Sigmoid colon (tissue), 7 donors: ENCODE measurements around the gene OR13C2. TPM values are rescaled to one million over a fixed set of nuclear protein-coding genes. Genes with fewer than 3 reads are reported as not detected.

ENCODE experiments used
- DNase-seq: peaks from one replicate; pipeline ENCODE4 v3.0.0-alpha.2; 2019
- H3K27ac ChIP-seq, 4 donors: fragments of 200-600 bp; sonication (generic); one replicate each; pipeline ENCODE4 v1.5.1; 2016 to 2019; ENCODE audit warnings: mild to moderate bottlenecking in 1 of 4
- H3K27me3 ChIP-seq, 3 donors: fragments of 200-600 bp; sonication (generic); one replicate each; pipeline ENCODE4 v1.5.1; 2019; ENCODE audit warnings: mild to moderate bottlenecking in 1 of 3
- H3K36me3 ChIP-seq, 4 donors: fragments of 200-600 bp; sonication (generic); one replicate each; pipeline ENCODE4 v1.5.1; 2016 to 2019
- H3K4me1 ChIP-seq, 4 donors: fragments of 200-600 bp; sonication (generic); one replicate each; pipeline ENCODE4 v1.5.1; 2017 to 2019
- H3K4me3 ChIP-seq, 4 donors: fragments of 200-600 bp; sonication (generic); one replicate each; pipeline ENCODE4 v1.5.1; 2017 to 2019; ENCODE audit warnings: mild to moderate bottlenecking in 2 of 4, moderate library complexity in 1 of 4
- H3K9me3 ChIP-seq, 4 donors: fragments of 200-600 bp in 3 of 4; sonication (generic) in 3 of 4; one replicate each; pipeline versions ENCODE4 v1.5.1 to v1.6.1; 2013 to 2019
- EP300 ChIP-seq, 4 donors: sonication (generic); formaldehyde crosslinking; IDR thresholded peaks; one replicate each; pipeline ENCODE4 v1.6.1; 2017; ENCODE audit warnings: antibody characterized with exemption in 4 of 4
- POLR2A ChIP-seq, 2 donors: fragments of 450-650 bp; IDR thresholded peaks; one replicate each; pipeline ENCODE4 v1.6.1; 2016; ENCODE audit warnings: antibody characterized with exemption in 2 of 2, mild to moderate bottlenecking in 2 of 2, moderate library complexity in 2 of 2
- POLR2AphosphoS5 ChIP-seq, 4 donors: sonication (generic); formaldehyde crosslinking; IDR thresholded peaks; one replicate each; pipeline ENCODE4 v1.6.1; 2017; ENCODE audit warnings: antibody characterized with exemption in 4 of 4
- WGBS, 2 donors: extraction: QIAGEN DNeasy Blood & Tissue Kit; methylation state at CpG; one replicate each; pipeline ENCODE4 v1.1.7; 2013; 5-methylcytosine and 5-hydroxymethylcytosine counted together
- intact Hi-C: fragments of 100-400 bp; cut with DNase I; formaldehyde crosslinking; loops from one replicate; pipeline ENCODE4 v1.15.1; 2023
- polyA plus RNA-seq, 3 donors: library from polyadenylated mRNA; stranded (reverse); fragments of 200-250 nt; gene quantifications; one replicate each; pipeline ENCODE4 v1.2.3, GENCODE V29; 2013
- total RNA-seq, 4 donors: library from RNA; depleted of rRNA; stranded (reverse); fragments of >200 nt; gene quantifications; one replicate each; pipeline ENCODE4 v1.1.0, GENCODE V29; 2016
- TF ChIP-seq, protein P1 (sequence below), 4 experiments: fragments of 450-650 bp in 3 of 4; fragments of 200-600 bp in 1 of 4; IDR thresholded peaks; one replicate each; pipeline ENCODE4 v1.5.1; 2016 to 2019; ENCODE audit warnings: antibody characterized with exemption in 4 of 4, mild to moderate bottlenecking in 3 of 4, moderate library complexity in 2 of 4
- donor health status: healthy with polysubstance abuse.
- donor health status: Bipolar disorder and iron deficiency.
- donor health status: healthy.

The OR13C2 gene
- total and polyA plus RNA-seq, 7 donors, result 0.49 TPM; not detected in 6

- intact Hi-C loops, result no loop called here
- no peaks in the 10 kb centered on the region for H3K36me3 ChIP-seq
Measured at GRCh38 chr9:104555521-104555920, 49.9 kb downstream of the OR13C2 start.

More at GRCh38 chr9:104555521-104555920, 49.9 kb downstream of the OR13C2 start:
- H3K27ac ChIP-seq, result no peak overlapping the region
- H3K4me3 ChIP-seq, result no peak overlapping the region
- no peaks in the 10 kb centered on the region for H3K4me1 ChIP-seq
- DNase-seq, result no peak
- 86 to 89% methylated on average over 1 of the region's 1 CpG for WGBS, 2 donors
- H3K9me3 ChIP-seq, result no peaks in the 10 kb centered on the region
- TF ChIP-seq POLR2AphosphoS5 (IDR thresholded peaks at IDR 0.05) (no peak), POLR2A (IDR thresholded peaks at IDR 0.05) (no peak), EP300 (IDR thresholded peaks at IDR 0.05) (no peak)
- TF ChIP-seq, protein P1, sequence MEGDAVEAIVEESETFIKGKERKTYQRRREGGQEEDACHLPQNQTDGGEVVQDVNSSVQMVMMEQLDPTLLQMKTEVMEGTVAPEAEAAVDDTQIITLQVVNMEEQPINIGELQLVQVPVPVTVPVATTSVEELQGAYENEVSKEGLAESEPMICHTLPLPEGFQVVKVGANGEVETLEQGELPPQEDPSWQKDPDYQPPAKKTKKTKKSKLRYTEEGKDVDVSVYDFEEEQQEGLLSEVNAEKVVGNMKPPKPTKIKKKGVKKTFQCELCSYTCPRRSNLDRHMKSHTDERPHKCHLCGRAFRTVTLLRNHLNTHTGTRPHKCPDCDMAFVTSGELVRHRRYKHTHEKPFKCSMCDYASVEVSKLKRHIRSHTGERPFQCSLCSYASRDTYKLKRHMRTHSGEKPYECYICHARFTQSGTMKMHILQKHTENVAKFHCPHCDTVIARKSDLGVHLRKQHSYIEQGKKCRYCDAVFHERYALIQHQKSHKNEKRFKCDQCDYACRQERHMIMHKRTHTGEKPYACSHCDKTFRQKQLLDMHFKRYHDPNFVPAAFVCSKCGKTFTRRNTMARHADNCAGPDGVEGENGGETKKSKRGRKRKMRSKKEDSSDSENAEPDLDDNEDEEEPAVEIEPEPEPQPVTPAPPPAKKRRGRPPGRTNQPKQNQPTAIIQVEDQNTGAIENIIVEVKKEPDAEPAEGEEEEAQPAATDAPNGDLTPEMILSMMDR (IDR thresholded peaks at IDR 0.05), result no peak
- no peaks in the 10 kb centered on the region for H3K27me3 ChIP-seq

Other genes starting within 250 kb of the OR13C2 start
- gene OR13F1, start 101.4 kb downstream of the OR13C2 start, total RNA-seq, result not detected
- not detected for gene OR13F1, start 101.4 kb downstream of the OR13C2 start, polyA plus RNA-seq
- not detected for gene OR13C4, start 78.4 kb downstream of the OR13C2 start, total RNA-seq
- gene OR13C4, start 78.4 kb downstream of the OR13C2 start, polyA plus RNA-seq, result not detected
- gene OR13C3, start 68.8 kb downstream of the OR13C2 start, total RNA-seq, result not detected
- not detected for gene OR13C3, start 68.8 kb downstream of the OR13C2 start, polyA plus RNA-seq
- gene OR13C8, start 36.5 kb downstream of the OR13C2 start, total RNA-seq, result not detected
- not detected for gene OR13C8, start 36.5 kb downstream of the OR13C2 start, polyA plus RNA-seq
- not detected for gene OR13C5, start 6.2 kb downstream of the OR13C2 start, total RNA-seq
- not detected for gene OR13C5, start 6.2 kb downstream of the OR13C2 start, polyA plus RNA-seq
- under 1 TPM in 1 of 4 donors, not detected in 3; 0.36 TPM for gene OR13C9, start 12.6 kb upstream of the OR13C2 start, total RNA-seq
- gene OR13C9, start 12.6 kb upstream of the OR13C2 start, polyA plus RNA-seq, result not detected
- gene OR13D1, start 88.9 kb upstream of the OR13C2 start, total RNA-seq, result not detected
- gene OR13D1, start 88.9 kb upstream of the OR13C2 start, polyA plus RNA-seq, result not detected
- gene NIPSNAP3A, start 142.1 kb upstream of the OR13C2 start, total RNA-seq, result 10 to 100 TPM; 18.3 to 23.8 (median 22.0) TPM
- gene NIPSNAP3A, start 142.1 kb upstream of the OR13C2 start, polyA plus RNA-seq, result 10 to 100 TPM; 24.5 to 97.9 (median 92.7) TPM
- 1 to 10 TPM in 3 of 4 donors, under 1 TPM in 1; 0.83 to 2.3 (median 1.5) TPM for gene NIPSNAP3B, start 158.5 kb upstream of the OR13C2 start, total RNA-seq
- gene NIPSNAP3B, start 158.5 kb upstream of the OR13C2 start, polyA plus RNA-seq, result 1 to 10 TPM in 1 of 3 donors, not detected in 2; 1.2 TPM